ENCODE results near the gene PARM1.

Gene PARM1, protein sequence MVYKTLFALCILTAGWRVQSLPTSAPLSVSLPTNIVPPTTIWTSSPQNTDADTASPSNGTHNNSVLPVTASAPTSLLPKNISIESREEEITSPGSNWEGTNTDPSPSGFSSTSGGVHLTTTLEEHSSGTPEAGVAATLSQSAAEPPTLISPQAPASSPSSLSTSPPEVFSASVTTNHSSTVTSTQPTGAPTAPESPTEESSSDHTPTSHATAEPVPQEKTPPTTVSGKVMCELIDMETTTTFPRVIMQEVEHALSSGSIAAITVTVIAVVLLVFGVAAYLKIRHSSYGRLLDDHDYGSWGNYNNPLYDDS

DNA sequence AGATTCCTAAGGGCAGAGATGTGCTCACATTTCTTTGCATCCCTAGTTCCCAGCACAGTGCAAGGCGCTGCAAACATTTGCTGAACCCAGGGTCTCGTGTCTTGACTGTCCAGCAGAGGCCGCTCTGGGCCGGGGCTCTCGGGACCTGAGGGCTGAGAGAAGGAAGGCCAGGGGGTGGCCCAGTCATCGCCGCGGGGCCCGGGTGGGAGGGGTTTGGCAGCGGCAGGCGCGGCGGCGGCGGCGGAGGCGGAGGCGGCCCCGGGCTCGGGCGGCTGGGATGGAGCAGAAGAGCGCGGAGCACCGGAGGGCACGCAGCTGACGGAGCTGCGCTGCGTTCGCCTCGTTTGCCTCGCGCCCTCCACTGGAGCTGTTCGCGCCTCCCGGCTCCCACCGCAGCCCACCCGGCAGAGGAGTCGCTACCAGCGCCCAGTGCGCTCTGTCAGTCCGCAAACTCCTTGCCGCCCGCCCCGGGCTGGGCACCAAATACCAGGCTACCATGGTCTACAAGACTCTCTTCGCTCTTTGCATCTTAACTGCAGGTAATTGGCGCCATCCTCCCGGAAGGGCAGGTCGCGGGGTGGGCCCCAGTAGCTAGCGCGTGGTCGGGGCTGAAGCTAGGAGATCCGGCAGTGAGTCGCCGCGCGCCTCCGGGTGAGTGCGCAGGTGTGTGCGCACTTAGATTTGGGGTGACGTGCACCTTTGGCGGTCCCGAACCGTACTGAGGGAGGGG, at the start of gene PARM1:
TSS of gene PARM1 (plus strand) at position 285 of the 730 bp plus-strand sequence. CDS start at position 497, 212 bp downstream.
- DNase-seq (ENCODE audit: low read depth) = peak; percentile 53

GRCh38 chr4:74884266-74884665, 48.6 kb upstream of the PARM1 start:
- no peak for DNase-seq (ENCODE audit: low read depth)

DNA sequence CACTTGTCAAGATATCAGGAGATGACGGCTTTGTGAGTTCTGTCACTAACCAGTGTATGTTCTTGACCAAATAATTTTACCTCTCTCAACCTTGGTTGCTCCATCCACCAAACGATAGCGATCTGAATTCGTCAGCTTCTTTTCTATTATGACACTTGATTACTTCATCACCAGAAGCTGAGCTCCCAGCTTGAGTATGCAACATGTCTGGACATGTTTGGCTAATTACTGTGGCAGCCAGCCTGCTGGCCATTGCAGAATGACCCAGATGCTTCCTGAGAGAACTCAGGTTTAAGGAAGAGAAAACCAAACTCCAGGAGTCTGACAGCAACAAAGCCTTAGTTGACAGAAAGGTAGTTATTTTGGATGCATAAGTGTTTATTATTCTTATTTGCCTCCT, 46.4 kb upstream of the PARM1 start:
- DNase-seq (ENCODE audit: low read depth) = no peak

GRCh38 chr4:74890341-74890740, 42.6 kb upstream of the PARM1 start:
- DNase-seq (ENCODE audit: low read depth) = no peak

GRCh38 chr4:74891037-74891436, 41.9 kb upstream of the PARM1 start:
- DNase-seq (ENCODE audit: low read depth) = no peak

DNA sequence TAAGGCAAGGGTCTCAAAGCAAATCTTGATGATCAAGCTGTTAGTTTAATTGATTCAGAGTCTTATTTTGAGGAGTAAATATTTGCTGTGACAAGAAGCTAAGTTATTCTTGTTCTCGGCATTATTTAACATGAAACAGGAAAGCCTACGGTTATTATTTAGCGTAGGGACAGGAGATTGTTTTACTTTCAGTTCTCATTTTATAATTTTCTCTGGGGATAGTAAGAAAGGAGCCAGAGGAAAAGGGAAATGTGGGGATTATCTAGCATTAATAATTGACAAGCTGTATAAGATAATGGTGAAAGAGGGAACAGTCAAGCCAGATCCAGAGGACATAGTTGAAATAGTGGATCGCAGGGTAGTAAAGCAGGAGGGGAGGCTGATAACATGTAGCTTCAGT, 39.7 kb upstream of the PARM1 start:
- no peak for DNase-seq (ENCODE audit: low read depth)

DNA sequence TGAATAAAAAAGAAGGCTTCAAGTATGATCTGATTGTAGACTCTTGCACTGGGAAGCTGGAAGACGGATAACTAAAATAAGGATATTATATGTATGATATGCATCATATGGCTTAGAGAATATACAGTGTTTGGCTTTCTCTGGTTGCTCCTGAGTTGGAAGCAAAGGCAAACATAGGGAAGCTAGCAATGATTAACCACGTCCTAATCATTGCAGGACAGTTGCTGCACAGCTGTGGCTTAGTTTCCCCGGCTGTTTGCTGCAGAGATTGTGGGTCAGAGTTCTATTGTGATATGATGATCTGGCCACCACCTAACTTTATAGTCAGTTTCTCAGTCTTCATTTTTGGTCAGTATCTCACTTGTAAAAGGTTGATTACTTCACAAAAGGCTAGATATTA, 36.3 kb upstream of the PARM1 start:
- no peak for DNase-seq (ENCODE audit: low read depth)

DNA sequence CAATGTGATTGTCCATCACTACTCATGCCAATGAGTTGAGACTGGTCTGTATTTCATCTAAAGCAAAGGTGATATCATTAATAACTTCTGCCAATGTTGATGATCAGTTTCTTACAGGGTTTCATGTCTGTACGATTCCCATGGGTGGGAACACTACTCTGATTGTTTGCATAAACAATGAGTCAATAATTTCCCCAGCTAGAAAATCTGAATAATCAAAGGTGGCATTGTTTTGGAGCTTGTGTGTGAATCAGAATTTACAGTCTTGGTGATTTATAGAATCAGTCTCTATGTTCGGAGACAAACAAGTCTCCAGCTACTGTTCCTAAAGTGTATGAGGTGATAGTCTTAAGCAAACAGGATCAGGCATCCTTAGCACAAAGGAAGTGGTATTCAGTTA, 35.5 kb upstream of the PARM1 start:
- DNase-seq (ENCODE audit: low read depth) = no peak

DNA sequence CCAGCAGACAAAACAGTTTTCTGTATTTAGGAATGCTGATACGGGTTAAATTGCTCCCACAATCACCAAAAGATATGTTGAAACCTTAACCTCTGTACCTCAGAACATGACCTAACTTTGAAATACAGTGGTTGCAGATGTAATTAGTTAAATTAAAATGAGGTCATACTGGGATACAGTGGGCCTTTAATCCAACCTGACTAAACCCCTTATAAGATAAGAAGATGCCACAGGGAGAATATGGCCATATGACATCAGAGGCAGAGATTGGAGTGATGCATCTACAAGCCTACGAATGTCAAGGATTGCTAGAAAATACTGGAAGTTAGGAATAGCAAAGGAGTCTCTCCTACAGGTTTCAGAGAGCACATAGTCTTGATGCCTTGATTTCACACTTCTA, 32.1 kb upstream of the PARM1 start:
- no peak for DNase-seq (ENCODE audit: low read depth)

GRCh38 chr4:74904509-74905065, 28.3 kb upstream of the PARM1 start:
- no peak for DNase-seq (ENCODE audit: low read depth)

GRCh38 chr4:74906771-74907170, 26.1 kb upstream of the PARM1 start:
- DNase-seq (ENCODE audit: low read depth) = no peak

DNA sequence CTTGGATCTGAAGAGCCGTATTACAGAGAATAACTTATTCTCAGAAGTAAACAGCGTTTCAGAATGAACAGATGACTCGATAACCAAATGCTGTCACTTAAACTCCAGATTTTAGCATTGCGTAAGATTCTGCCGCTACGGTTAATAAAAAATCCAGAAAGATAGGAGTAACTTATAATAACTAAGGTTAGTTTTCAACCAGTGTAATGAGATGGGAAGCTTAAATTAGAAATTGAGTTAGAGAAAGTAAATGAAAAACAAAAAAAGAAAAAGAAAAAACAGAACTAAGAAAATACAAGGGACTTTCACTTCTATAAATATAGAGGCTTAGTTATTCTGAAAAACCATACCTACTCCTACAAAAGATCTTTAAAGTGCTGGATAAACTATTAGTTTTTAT, 13.1 kb upstream of the PARM1 start:
- no peak for DNase-seq (ENCODE audit: low read depth)

DNA sequence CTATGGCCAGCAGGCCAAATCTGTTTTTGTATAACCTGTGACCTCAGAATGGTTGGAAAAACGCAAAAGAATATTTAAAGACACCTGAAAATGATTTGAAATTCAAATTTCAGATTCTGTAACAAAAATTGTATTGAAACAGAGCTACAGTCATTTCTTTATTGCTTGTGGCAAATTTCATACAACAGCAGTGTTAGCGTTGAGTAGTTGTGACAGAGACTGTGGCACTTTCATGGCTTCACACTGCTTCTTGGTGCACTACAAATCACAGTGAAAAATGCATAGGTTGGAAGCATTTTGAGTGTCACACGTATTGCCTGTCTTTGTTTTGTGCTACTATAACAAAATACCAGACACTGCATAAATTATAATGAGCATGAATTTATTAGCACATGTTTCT, 12.2 kb upstream of the PARM1 start:
- no peak for DNase-seq (ENCODE audit: low read depth)

DNA sequence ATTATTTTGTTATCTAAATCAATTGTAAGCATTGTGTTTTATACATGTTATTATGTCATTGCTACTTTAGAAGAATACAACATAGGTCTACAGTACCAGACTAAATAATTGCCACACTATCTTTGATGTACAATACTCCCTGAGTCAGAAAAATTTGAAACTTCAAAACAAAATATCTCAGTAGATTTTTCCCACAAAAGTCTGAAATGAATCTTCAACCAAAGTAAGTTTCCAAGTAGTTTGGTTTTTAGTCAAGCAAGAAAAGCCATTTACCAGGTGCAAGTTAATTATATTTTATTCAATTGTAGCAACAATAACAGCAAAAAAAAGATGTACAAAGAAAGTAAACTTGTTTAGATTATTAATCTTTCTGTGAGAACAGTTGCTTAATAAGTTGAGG, 11.4 kb upstream of the PARM1 start:
- no peak for DNase-seq (ENCODE audit: low read depth)

DNA sequence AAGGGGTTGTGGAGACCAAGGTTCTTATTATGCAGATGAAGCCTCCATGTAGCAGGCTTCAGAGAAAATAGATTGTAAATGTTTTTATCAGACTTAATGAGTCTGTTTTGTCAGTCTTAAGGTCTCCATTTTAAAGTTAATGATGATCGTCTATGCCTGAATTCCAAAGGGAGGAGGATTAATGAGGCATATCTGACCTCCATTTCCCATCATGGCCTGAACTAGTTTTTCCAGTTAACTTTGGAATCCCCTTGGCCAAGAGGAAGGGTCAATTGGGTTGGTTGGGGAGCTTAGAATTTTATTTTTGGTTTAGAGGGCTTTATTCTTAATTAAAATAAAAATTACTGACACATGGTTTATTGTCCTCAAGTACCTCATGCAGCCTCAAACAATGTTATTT, 6.9 kb upstream of the PARM1 start:
- no peak for DNase-seq (ENCODE audit: low read depth)

DNA sequence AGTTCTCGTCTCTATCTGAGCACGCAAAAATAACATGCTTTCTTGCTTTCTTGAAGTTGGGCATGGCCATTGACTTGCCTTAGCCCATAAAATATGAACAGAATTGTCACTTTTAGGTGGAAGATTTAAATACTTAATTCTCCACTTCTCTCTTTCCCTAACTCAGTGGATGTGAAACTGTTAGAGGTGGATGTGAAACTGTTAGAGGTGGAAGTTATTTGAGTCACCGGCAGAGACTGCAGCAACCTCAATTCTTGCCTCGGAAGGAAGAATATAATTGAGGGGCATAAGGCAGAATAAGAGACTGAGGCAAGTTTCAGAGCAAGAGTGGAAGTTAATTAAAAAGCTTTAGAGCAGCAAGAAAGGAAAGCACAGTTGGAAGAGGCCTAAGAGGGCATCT, 2.8 kb upstream of the PARM1 start:
- no peak for DNase-seq (ENCODE audit: low read depth)

GRCh38 chr4:74931376-74931775, 1.5 kb upstream of the PARM1 start:
- no peak for DNase-seq (ENCODE audit: low read depth)

DNA sequence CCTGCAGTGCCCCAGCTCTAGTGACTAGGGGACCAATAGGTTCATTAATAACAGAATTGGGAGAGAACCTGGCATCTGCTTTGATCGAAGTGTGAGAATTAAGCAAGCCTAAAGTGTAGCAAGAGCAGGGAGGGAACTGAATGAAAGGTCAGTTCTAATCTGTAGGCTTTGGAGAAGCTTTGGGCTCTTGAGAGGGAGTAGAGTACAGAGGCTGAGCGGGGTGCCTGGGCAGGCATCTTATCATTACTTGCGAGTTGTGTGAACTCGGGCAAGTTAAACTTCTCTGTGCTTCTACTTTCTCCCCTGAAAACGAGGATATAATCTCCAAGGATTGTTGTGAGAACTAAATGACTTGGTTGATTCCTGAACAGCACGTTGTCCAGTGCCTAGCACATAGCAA, 906 bp upstream of the PARM1 start:
- DNase-seq (ENCODE audit: low read depth) = no peak

DNA sequence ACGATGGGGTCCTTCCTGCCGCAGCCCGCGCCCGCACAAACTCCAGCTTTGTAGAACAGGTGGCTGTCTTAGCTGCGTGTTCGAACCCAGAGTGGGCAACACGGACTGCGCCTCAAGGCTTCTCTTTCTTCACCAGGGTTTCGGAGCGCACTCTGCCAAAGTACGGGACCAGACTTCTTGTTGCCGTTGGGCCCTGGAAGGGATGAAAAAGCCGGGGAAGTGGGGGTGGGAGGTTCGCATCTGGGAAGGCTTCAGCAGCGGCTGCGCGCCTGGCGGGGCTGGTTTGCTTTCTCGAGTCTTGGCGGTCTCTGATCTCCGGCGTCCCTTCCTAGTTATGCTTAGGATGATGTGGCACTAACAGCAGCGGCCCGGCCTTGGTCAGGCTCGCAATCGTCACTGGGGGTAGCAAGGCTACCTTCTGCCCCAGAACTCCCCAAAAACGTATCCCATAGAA, 673 bp downstream of the PARM1 start:
- DNase-seq (ENCODE audit: low read depth) = no peak

GRCh38 chr4:74934016-74934831, 1.3 kb downstream of the PARM1 start:
- no peak for DNase-seq (ENCODE audit: low read depth)

DNA sequence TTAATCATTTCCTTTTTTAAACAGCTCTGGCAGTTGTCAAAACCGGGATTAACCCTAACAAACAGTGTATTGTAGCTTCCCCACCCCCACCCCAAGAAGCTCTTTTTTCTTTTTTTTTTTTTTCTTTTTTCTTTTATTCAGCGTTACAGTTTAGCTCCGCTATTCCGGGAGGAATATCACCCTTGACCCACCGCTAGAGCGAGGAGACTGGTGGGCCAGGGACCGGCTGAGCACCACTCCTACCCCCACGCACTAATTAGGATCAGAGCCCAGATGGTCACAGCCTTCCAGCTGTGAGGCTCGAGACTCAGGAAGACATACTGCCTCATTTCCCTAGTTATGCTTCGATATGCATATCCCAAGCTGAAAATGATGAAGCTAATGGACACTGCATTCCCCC, 2.0 kb downstream of the PARM1 start:
- DNase-seq (ENCODE audit: low read depth) = no peak

- DNase-seq (ENCODE audit: low read depth) = no peak
Measured at GRCh38 chr4:74941123-74941522, 8.2 kb downstream of the PARM1 start.
